SK-N-SH (cell line): Measurements from ENCODE around the gene TBC1D16.

ENCODE experiments used
- CTCF ChIP-seq: fragments of 200-600 bp; sonication (generic); IDR thresholded peaks from 2 replicates; pipeline ENCODE4 v1.6.1; 2017; ENCODE audit warnings: antibody characterized with exemption, mild to moderate bottlenecking, moderate library complexity
- EP300 ChIP-seq, 2 experiments: IDR thresholded peaks; 2 replicates each; pipeline versions ENCODE4 v1.4.0 to v1.6.1; 2012; ENCODE audit warnings: borderline replicate concordance in 1 of 2, low read depth in 1 of 2, low read length in 1 of 2
- FOXJ3 ChIP-seq: sonication (generic); formaldehyde crosslinking; IDR thresholded peaks from 2 replicates; pipeline ENCODE4 v1.5.1; 2020; ENCODE audit warnings: mild to moderate bottlenecking, missing genetic modification reagents
- FOXM1 ChIP-seq: IDR thresholded peaks from 2 replicates; pipeline ENCODE4 v1.4.0; 2012; ENCODE audit warnings: low read depth, mild to moderate bottlenecking
- GABPA ChIP-seq: IDR thresholded peaks from 2 replicates; pipeline ENCODE4 v1.4.0; 2012; ENCODE audit warnings: low read depth, mild to moderate bottlenecking
- IRF3 ChIP-seq: fragments of 150-350 bp; IDR thresholded peaks from 2 replicates; pipeline ENCODE4 v1.6.1; 2016; ENCODE audit warnings: mild to moderate bottlenecking, low read depth, low read length
- MEF2A ChIP-seq: IDR thresholded peaks from 2 replicates; pipeline ENCODE4 v1.4.0; 2012; ENCODE audit warnings: low read depth, borderline replicate concordance
- POLR2AphosphoS5 ChIP-seq: IDR thresholded peaks from 2 replicates; pipeline ENCODE4 v1.6.1; 2012; ENCODE audit warnings: low read depth, low read length
- RAD21 ChIP-seq: IDR thresholded peaks from 2 replicates; pipeline ENCODE4 v1.6.1; 2012; ENCODE audit warnings: mild to moderate bottlenecking, low read length
- RFX5 ChIP-seq: IDR thresholded peaks from 2 replicates; pipeline ENCODE4 v1.6.1; 2012; ENCODE audit warnings: mild to moderate bottlenecking, improper control_type of control experiment, low read length
- TAF1 ChIP-seq: IDR thresholded peaks from 2 replicates; pipeline ENCODE4 v1.6.1; 2012; ENCODE audit warnings: low read depth, mild to moderate bottlenecking, low read length, moderate library complexity, borderline replicate concordance
- TCF12 ChIP-seq: IDR thresholded peaks from 2 replicates; pipeline ENCODE4 v1.4.0; 2012
- YY1 ChIP-seq: IDR thresholded peaks from 2 replicates; pipeline ENCODE4 v1.4.0; 2012; ENCODE audit warnings: low read depth, mild to moderate bottlenecking
- TF ChIP-seq, protein P1 (sequence below): IDR thresholded peaks from 2 replicates; pipeline ENCODE4 v1.4.0; 2012; ENCODE audit warnings: low read depth

GRCh38 chr17:79890706-79891105, 145.0 kb downstream of the TBC1D16 start:
- no peak for TF ChIP-seq CTCF
- TF ChIP-seq TCF12 = no peak
- no peak for TF ChIP-seq FOXM1
- no peak for TF ChIP-seq YY1
- no peak for TF ChIP-seq MEF2A
- TF ChIP-seq IRF3 = no peak
- no peak for TF ChIP-seq POLR2AphosphoS5
- no peak for TF ChIP-seq EP300 (IDR thresholded peaks at IDR 0.05; ENCODE audit: borderline replicate concordance in 1 of 2, low read depth in 1 of 2, low read length in 1 of 2)
- no peak for TF ChIP-seq RFX5
- TF ChIP-seq RAD21 = no peak; the same call in 1 of the 2 replicates
- TF ChIP-seq GABPA = no peak
- TF ChIP-seq FOXJ3 (CRISPR knock-in tag) = 0 out of 2 replicates have a peak, but pooled peaks have one; percentile 23
- TF ChIP-seq, protein P1, sequence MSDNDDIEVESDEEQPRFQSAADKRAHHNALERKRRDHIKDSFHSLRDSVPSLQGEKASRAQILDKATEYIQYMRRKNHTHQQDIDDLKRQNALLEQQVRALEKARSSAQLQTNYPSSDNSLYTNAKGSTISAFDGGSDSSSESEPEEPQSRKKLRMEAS = no peak
- no peak for TF ChIP-seq TAF1
